NCI-H748 (cell line): ENCODE measurements around the gene ZNF710.
"Not testable (repeated sequence)": the region's sequence is repeated elsewhere in the genome, so short reads cannot be mapped to it uniquely, and the experiment has no call there.

Source experiments
- DNase-seq: peaks from one replicate; lab custom pipeline; 2025; ENCODE audit not compliant: unreplicated experiment; lab: John Stamatoyannopoulos, UW

The ZNF710 gene, protein sequence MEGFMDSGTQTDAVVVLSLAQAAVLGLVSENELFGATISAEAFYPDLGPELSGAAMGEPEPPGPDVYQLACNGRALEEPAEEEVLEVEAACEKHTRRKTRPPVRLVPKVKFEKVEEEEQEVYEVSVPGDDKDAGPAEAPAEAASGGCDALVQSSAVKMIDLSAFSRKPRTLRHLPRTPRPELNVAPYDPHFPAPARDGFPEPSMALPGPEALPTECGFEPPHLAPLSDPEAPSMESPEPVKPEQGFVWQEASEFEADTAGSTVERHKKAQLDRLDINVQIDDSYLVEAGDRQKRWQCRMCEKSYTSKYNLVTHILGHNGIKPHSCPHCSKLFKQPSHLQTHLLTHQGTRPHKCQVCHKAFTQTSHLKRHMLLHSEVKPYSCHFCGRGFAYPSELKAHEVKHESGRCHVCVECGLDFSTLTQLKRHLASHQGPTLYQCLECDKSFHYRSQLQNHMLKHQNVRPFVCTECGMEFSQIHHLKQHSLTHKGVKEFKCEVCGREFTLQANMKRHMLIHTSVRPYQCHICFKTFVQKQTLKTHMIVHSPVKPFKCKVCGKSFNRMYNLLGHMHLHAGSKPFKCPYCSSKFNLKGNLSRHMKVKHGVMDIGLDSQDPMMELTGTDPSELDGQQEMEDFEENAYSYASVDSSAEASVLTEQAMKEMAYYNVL

DNA sequence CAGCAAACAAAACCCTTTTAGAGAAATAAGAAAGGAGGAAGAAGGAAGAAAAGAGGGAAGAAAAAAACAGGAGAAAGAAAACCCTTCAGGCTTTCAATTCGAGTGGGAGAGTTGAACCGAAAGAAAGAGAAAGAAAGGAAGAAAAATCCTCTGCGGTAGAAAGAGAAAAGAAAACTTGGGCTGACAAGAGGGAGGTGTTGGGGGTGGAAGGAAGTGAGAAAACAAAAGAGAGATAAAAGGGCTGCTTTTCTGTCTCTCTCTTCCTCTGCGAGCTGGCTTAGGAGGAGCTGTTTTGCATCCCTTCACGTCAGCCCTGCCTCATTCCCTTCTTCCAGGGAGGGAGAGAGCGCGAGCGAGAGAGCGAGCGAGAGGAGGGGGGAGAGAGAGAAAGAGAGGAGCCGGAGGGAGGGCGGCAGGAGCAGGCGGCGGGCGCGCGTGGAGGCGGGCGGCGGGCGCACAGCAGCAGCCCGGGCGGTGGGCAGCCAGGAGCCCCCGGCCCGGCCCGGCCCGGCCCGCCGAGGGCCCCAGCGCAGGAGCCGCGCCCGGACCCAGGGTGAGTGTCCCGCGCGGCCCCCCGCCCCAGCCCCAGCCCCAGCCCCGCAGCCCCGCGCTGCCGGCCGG, at the start of gene ZNF710:
ZNF710 (plus strand) TSS at position 263 of the 621 bp plus-strand sequence. CDS start 65,814 bp downstream, outside the sequence.
- DNase-seq, result peak; percentile 62

DNA sequence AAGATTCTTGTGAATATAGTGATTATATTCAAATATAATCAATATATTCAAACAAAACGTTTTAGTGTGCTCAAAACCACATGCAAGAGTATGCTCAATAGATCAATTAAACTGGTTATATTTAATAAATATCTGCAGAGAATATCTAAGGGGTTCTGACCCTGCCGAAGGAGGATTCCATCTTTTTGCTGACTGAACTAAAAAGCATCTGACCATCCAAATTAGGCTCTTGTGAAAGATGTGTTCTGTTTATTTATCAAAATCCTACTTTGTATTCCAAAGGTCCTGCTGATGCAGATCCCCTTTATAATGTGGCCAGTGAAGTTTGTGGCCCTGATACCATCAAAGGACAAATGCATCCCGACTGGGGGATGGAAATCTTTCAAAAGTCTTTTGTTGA, 46.6 kb upstream of the ZNF710 start:
- DNase-seq, result no peak

DNA sequence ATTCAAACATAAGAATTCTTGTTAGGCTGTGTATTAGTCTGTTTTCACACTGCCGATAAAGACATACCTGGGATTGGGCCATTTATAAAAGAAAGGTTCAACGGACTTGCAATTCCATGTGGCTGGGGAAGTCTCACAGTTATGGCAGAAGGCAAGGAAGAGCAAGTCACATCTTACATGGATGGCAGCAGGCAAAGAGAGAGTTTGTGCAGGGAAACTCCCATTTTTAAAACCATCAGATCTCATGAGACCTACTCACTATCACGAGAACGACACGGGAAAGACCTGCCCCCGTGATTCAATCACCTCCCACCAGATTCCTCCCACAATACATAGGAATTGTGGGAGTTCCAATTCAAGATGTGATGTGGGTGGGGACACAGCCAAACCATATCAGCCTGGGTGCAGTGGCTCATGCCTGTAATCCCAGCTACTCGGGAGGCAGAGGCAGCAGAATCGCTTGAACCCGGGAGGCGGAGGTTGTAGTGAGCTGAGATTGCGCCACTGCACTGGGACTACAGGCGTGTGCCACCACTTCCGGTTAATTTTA, 45.6 kb upstream of the ZNF710 start:
- not testable (repeated sequence) for DNase-seq

DNA sequence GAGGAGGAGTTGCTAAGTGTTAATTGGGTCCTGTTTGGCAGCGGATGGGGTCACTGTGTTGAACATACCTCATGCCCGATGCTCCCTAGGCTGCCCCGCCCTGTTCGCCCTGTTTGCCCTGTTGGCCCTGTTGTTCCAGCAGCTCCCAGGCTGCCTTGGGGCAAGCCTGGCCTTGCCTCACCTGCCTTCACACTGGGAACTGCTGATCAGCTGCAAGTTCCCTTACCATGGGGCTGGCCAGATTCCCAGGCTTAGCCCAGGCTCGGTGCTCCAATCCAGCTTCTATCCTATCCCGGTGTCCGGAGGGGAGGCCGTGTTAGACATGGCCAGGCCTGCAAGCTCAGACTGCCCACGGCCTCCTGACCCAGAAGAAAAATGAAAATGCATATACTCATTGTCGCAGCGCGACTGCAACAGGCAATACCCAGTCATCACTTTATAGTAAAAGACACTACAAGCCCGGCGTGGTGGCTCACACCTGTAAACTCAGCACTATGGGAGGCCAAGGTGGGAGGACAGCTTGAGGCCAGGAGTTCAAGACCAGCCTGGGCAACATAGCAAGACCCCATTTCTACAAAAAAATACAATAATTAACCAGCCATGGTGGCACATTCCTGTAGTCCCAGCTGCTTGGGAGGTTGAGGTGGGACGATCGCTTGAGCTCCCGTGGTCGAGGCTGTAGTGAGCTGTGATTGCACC, 42.9 kb upstream of the ZNF710 start:
- DNase-seq, result peak; percentile 1

DNA sequence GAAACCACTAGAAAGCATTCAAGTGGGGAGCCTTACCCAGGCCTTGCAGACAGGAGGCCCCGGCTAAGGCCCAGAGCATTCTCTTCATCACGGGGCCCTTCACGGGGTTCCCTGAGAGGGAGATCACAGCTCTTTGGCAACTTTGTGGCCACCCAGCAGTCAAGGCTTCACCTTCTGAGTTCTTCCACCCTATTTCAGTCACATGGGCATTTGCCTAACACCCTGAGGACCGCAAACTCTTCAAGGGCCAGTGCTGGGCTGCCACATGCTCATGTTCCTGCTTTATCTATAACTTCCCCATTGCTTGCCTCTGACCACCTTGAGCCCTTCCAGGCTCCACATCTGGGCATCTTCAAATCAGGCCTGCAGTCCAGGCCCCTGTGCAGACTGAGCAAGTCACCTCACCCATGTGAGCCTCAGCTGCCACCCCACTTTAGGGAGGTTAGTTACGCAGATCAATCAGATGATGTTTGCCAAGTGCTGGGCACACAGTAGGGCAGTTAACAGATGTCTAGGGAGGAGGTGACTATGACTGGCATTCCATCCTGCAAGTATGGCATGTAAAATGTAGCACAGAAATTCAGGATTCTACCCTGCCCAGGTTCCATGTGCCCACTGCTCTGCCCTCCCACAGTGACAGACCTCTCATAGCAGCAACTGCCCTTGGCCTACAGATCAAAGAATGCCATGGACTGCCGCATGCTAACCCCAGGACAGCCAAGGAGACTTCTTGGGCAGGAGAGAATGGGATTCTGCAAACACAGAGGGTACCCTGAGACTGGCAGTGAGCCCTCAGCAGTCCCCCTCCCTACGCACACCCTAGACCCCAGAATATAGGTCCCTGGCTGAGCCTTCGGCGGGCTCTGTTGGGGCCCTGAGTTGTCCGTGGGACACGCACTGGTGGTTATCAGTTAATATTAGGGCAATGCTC, 37.6 kb upstream of the ZNF710 start:
- DNase-seq, result no peak

DNA sequence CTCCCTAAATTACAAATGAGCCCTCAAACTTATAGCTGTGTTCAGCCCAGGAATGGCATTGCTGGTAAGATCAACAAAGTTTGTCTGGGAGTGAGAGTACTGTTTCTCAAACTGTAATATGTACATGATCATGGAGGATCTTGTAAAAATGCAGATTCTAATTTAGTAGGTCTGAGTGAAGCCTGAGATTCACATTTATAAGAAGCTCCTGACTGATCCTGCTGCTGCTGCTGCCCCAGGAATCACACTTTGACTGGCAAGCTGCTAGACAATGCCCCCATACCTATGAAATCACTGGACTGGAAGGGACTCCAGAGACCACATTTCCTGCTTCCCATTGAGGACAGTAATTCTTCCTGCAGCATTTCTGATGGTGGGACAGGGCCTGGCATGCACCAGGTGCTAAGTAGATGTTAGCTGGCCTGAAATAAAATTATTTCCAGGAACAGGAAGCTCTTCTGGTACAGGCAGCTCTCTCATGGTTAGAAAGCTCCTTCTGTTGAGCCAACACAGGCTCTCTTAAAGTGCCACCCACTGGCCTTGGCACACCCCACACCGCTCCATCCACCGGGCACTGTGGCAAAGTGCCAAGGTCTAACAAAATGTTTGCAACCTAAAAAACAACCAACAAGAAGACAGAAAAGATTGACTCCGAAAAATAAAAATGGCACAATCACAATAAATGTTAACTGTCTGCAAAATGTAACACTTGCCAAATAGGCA, 36.7 kb upstream of the ZNF710 start:
- DNase-seq, result no peak

DNA sequence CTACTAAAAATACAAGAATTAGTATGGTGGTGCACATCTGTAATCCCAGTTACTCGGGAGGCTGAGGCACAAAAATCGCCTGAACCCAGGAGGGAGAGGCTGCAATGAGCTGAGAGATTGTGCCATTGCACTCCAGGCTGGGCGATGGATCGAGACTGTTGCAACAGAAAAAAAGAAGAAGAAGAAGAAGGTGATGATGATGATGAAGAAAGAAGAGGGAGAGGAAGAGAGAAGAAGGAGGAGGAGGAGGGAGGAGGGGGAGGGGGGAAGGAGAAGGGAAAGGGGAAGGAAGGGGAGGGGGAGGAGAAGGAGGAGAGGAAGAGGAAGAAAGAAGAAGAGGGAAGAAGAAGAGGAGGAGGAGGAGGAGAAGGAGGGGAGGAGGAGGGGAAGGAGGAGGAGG, 33.2 kb upstream of the ZNF710 start:
- DNase-seq, result no peak

DNA sequence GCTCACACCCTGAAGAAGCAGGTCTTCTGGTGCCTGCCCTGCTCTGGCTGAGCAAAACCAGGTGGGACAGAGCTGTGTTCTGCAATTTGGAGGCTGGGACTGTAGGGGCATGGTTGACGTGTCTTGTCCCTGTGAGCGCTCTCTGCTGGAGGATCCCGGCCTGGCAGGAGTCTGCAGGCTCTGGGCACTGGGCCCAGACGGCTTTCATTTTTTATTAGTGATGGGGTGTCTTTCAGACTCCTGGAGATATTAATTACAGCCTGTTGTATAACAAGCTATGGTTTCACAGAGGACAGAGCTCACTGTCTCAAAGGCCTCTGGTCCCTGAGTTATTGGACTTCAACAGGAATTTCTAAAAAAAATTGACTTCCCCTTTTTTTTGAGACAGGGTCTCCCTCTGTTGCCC, 29.5 kb upstream of the ZNF710 start:
- DNase-seq, result peak; percentile 31

DNA sequence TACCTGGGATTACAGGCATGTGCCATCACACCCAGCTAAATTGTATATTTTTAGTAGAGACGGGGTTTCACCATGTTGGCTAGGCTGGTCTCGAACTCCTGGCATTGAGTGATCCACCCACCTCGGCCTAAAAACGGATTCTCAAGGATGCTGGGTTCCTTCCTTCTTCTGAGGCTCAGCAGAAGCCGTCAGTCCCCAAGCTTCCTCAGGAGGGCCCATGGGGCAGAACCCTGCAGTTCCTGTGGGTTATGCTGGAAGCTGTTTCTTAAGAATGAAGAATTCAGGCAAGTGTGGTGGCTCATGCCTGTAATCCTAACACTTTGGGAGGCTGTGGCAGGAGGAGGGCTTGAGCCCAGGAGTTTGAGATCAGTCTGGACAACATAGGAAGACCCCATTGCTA, 29.0 kb upstream of the ZNF710 start:
- DNase-seq, result no peak

DNA sequence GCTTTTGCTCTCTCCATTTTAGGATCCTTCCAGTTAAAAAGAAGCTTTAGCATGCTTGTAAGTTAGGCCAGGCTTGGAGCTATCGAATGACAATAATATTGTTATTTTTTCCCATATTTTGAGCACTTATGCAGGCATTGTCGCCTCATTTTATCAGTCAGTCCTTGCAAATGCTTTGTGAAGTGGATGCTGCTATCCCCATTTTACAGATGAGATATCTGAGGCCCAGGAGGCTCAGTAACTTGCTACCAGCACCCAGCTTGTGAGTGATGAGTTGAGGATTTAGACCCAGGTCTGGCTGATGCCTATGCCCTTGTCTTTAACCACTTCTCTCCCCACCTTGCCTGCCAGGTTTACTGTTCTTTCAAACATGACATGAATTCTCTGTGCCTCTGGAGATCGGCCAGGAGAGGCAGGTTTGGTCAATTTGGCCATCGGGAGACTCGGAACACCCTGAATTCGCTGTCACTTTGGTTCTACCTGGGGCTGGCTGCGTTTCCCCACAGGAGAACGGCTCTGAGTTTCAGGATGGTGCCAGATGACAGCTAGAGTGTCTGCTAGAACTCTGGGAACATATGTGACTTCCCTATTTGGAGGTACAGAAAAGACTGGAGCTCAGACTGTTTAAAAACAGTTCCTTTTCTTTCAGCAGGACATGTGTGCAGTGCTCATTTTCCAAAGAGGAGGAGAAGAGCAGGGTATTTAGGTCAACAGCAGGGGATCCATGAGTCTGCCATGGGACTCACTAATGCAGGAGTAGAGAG, 25.5 kb upstream of the ZNF710 start:
- DNase-seq, result no peak

DNA sequence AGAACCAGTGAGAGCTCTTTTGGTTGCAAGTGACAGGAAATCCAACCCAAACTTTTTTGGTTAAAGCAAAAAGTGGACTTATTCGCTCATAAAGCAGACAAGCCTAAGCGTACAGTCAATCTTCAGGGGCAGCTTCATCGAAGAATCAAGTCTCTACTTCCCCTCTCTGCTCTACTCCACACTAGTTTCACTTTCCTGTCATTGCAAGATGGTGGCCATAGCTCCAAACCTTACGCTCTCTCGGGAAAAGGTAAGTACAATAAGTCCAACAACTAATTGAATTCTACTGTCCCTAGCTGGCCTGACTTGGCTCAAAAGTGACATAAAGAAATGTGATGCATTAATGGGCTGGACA, 24.9 kb upstream of the ZNF710 start:
- no peak for DNase-seq

DNA sequence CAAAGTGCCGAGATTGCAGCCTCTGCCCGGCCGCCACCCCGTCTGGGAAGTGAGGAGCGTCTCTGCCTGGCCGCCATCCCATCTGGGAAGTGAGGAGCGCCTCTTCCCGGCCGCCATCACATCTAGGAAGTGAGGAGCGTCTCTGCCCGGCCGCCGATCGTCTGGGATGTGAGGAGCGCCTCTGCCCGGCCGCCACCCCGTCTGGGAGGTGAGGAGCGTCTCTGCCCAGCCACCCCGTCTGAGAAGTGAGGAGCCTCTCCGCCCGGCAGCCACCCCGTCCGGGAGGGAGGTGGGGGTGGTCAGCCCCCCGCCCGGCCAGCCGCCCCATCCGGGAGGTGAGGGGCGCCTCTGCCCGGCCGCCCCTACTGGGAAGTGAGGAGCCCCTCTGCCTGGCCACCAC, 23.3 kb upstream of the ZNF710 start:
- DNase-seq, result not testable (repeated sequence)

DNA sequence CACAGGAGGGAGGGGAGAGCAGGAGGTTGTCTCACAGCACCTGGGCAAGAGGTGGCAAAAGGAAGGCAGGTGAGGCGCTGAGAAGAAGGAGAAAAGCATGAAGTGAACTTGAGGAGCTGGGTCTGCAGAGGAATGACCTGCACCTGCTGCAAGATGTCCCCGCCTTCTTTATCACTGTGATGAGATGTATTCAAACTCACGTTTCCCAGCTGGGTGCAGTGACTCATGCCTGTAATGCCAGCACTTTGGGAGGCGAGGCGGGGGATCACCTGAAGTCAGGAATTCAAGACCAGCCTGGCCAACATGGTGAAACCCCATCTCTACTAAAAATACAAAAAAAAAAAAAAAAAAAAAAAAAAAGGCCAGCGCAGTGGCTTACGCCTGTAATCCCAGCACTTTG, 22.2 kb upstream of the ZNF710 start:
- DNase-seq, result no peak

DNA sequence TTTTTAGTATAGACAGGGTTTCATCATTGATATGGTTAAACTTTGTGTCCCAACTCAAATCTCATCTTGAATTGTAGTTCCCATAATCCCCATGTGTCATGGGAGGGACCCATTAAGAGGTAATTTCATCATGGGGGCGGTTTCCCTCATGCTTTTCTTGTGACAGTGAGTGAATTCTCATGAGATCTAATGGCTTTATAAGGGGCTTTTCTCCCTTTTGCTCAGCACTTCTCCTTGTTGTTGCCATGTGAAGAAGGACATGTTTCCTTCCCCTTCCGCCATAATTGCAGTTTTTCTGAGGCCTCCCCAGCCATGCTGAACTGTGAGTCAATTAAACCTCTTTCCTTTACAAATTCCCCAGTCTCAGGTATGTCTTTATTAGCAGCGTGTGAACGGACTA, 20.2 kb upstream of the ZNF710 start:
- no peak for DNase-seq

DNA sequence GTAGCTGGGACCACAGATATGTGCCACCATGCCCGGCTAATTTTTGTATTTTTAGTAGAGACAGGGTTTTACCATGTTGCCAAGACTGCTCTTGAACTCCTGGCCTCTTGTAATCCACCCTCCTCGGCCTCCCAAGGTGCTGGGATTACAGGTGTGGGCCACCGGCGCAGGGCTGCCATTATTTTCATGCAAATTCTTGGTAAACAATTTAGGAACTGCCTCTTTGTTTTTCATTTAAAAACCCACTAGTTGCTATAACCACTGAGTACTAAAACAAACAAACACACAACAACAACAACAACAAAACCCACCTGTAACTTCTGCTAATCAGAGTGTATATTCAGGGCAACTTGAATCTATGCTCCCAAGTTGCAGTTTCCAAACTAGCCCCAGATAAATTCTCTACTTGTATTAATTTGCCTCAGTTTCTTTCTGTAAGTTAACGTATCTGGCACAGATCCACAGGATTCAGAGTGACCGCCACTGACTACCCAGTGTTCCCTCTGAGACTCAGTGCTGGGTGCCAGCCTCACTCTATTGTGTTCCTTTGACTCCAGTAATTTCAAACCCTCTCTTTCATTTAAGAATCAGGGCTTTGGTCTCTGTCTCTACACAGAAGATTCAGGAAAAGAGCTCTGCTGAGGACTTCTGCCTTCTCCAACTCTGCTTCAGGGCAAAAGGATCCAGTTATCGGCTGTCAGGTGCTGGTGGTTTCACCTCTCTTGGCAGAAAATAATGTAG, 18.6 kb upstream of the ZNF710 start:
- no peak for DNase-seq

DNA sequence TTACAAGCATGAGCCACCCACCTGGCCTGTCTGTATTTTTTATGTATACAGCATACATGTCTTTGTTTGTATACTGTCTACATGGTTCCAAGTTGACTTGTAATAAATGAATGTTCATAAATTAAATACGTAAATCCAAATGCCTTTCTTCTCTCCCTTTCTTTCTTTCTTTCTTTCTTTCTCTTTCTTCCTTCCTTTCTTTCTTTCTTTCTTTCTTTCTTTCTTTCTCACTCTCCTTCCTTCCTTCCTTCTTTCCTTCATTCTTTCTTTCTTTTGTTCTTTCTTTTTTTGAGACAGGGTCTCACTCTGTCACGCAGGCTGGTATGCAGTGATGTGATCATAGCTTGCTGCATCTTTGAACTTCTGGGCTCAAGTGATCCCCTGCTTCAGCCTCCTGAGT, 17.1 kb upstream of the ZNF710 start:
- no peak for DNase-seq

DNA sequence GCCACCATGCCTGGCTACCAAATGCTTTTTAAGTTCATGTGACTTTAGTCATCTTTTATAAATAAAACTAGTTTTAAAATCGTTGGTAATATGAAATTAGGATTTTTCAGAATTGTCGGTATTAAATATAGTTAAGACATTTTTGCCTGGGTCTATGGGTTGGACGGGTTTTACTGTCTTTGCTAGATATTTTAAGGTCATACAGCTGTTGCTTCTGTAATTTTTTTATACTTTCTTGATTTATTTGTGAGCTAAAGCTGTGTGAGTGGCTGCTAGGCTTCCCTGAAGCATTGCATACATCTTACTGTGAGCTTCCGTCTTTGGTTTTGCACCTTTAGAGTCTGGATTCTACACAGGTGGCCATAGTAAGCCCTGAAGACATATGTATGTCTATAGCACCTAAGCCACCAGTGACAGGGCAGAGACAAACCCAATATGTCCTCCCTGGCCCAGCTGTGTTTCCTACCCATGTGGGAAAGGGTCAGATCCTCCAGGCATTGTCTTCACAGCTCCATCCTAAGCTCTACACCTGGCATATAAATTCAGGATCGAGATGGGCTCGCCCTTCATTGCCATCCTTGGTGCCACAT, 16.6 kb upstream of the ZNF710 start:
- DNase-seq, result no peak

DNA sequence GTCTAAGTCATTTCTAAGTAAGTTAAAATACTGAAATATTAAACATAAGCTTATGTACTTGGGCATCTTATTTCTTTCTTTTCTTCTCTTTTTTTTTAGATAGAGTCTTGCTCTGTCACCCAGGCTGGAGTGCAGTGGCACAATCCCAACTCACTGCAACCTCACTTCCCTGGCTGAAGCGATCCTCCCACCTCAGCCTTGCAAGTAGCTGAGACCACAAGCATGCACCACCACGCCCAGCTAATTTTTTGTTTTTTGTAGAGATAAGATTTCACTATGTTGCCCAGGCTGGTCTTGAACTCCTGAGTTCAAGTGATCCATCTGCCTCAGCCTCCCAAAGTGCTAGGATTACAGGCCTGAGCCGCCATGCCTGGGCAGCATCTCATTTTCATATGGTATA, 16.0 kb upstream of the ZNF710 start:
- DNase-seq, result no peak
